ENCODE data around the gene ILKAP. TPM values are rescaled to one million over a fixed set of nuclear protein-coding genes. Genes with fewer than 3 reads are reported as not detected.

The ILKAP gene
- total RNA-seq, 1 donor from 2014 or later, result 71.4 TPM

GRCh38 chr2:238152771-238153688 is 50.5 kb downstream of the ILKAP start:
- intact Hi-C loops (cut with micrococcal nuclease), result no loop called here

- intact Hi-C loops (cut with micrococcal nuclease), result no loop called here
Observed at GRCh38 chr2:238151628-238152235, 51.8 kb downstream of the ILKAP start.

GRCh38 chr2:238151205-238151604 is 52.3 kb downstream of the ILKAP start:
- intact Hi-C loops (cut with micrococcal nuclease), result no loop called here

- intact Hi-C loops (cut with micrococcal nuclease), result no loop called here
Observed at GRCh38 chr2:238150686-238151085, 52.8 kb downstream of the ILKAP start.

- intact Hi-C loops (cut with micrococcal nuclease), result no loop called here
Observed at GRCh38 chr2:238149841-238150572, 53.5 kb downstream of the ILKAP start.

GRCh38 chr2:238148981-238149380 is 54.5 kb downstream of the ILKAP start:
- intact Hi-C loops (cut with micrococcal nuclease), result no loop called here

- intact Hi-C loops (cut with micrococcal nuclease), result no loop called here
Observed at GRCh38 chr2:238146884-238147544, 56.5 kb downstream of the ILKAP start.

- intact Hi-C loops (cut with micrococcal nuclease), result no loop called here
Observed at GRCh38 chr2:238145851-238146250, 57.6 kb downstream of the ILKAP start.

GRCh38 chr2:238145046-238145445 is 58.4 kb downstream of the ILKAP start:
- intact Hi-C loops (cut with micrococcal nuclease), result no loop called here

GRCh38 chr2:238144262-238144661 is 59.2 kb downstream of the ILKAP start:
- intact Hi-C loops (cut with micrococcal nuclease), result no loop called here

- intact Hi-C loops (cut with micrococcal nuclease), result no loop called here
Observed at GRCh38 chr2:238143239-238143951, 60.1 kb downstream of the ILKAP start.

GRCh38 chr2:238142382-238143205 is 60.9 kb downstream of the ILKAP start:
- intact Hi-C loops (cut with micrococcal nuclease), result no loop called here

GRCh38 chr2:238141541-238142318 is 61.8 kb downstream of the ILKAP start:
- intact Hi-C loops (cut with micrococcal nuclease), result no loop called here

- intact Hi-C loops (cut with micrococcal nuclease), result no loop called here
Observed at GRCh38 chr2:238140721-238141540, 62.6 kb downstream of the ILKAP start.

GRCh38 chr2:238140040-238140439 is 63.5 kb downstream of the ILKAP start:
- intact Hi-C loops (cut with micrococcal nuclease), result no loop called here

GRCh38 chr2:238139196-238140039 is 64.1 kb downstream of the ILKAP start:
- intact Hi-C loops (cut with micrococcal nuclease), result loop anchor here (1.0 kb wide), 1 partner anchor 281 kb away; no protein-coding TSS in a partner anchor
